VCaP (cell line): ENCODE results near the gene BCAS3.

Experiments used
- H3K27ac ChIP-seq: fragments of 450-650 bp; 2 replicates; pipeline ENCODE4 v1.5.1; 2017
- CTCF ChIP-seq: fragments of 450-650 bp; conservative IDR thresholded peaks from 2 replicates; pipeline ENCODE4 v1.5.1; 2017; ENCODE audit warnings: mild to moderate bottlenecking, moderate library complexity

Gene BCAS3

GRCh38 chr17:61157246-61157886 lies 479.7 kb downstream of the BCAS3 start:
- no peak; the same call in 1 of the 2 replicates for TF ChIP-seq CTCF
- H3K27ac ChIP-seq = peak overlapping the region; percentile 43

GRCh38 chr17:61158376-61158775 lies 480.7 kb downstream of the BCAS3 start:
- no peak for TF ChIP-seq CTCF
- 0 out of 2 replicates have a peak overlapping the region, but pooled peaks have one; percentile 43 for H3K27ac ChIP-seq

GRCh38 chr17:61159221-61159814 lies 481.7 kb downstream of the BCAS3 start:
- H3K27ac ChIP-seq = no peak overlapping the region
- TF ChIP-seq CTCF = no peak

GRCh38 chr17:61160204-61160603 lies 482.6 kb downstream of the BCAS3 start:
- H3K27ac ChIP-seq = no peak overlapping the region
- TF ChIP-seq CTCF = no peak

- no peak for TF ChIP-seq CTCF
- H3K27ac ChIP-seq = no peak overlapping the region
Measured at GRCh38 chr17:61160789-61161445, 483.3 kb downstream of the BCAS3 start.

- no peak overlapping the region for H3K27ac ChIP-seq
- no peak for TF ChIP-seq CTCF
Measured at GRCh38 chr17:61161615-61162134, 484.0 kb downstream of the BCAS3 start.

GRCh38 chr17:61164517-61164916 lies 486.9 kb downstream of the BCAS3 start:
- no peak overlapping the region for H3K27ac ChIP-seq

More at GRCh38 chr17:61164517-61164916, 486.9 kb downstream of the BCAS3 start:
- no peak for TF ChIP-seq CTCF
